Caco-2 (cell line): ENCODE measurements around the gene S100PBP. TPM values are rescaled to one million over a fixed set of nuclear protein-coding genes. Genes with fewer than 3 reads are reported as not detected.
"Not testable (repeated sequence)": the region's sequence is repeated elsewhere in the genome, so short reads cannot be mapped to it uniquely, and the experiment has no call there.

Experiments
- BruUV-seq: library from RNA; stranded (reverse); fragments of 400-500 nt; replicated peaks from 2 replicates; lab custom pipeline; 2021; lab: Mats Ljungman, UMichigan
- CTCF ChIA-PET: fragments of 300-600 bp; sonication (Branson Sonifier 250); formaldehyde crosslinking; loops from one replicate; lab custom pipeline; 2022; ENCODE audit warnings: antibody characterized with exemption; lab: Charles Lee
- POLR2A ChIA-PET: fragments of 300-600 bp; sonication (Branson Sonifier 250); formaldehyde crosslinking; loops from one replicate; lab custom pipeline; 2022; ENCODE audit warnings: antibody characterized with exemption; lab: Charles Lee
- DNase-seq, 2 experiments: peaks; one replicate each; pipeline versions ENCODE4 v3.0.0 to v3.0.0-alpha.2; 2020 to 2022
- H3K27me3 ChIP-seq: replicated peaks from 2 replicates; pipeline ENCODE4 v1.6.0; 2011; ENCODE audit warnings: low read length; ENCODE audit not compliant: control insufficient read depth, insufficient read depth
- H3K36me3 ChIP-seq: 2 replicates; pipeline ENCODE4 v1.5.1; 2011; ENCODE audit warnings: low read length; ENCODE audit not compliant: control insufficient read depth, insufficient read depth
- H3K4me1 ChIP-seq: fragments of 250-450 bp; sonication (Bioruptor Pico); 2 replicates; pipeline ENCODE4 v1.5.1; 2020; ENCODE audit warnings: mild to moderate bottlenecking
- H3K4me3 ChIP-seq: 2 replicates; pipeline ENCODE4 v1.5.1; 2011; ENCODE audit warnings: low read depth, mild to moderate bottlenecking, control low read depth, low read length
- H3K9me3 ChIP-seq: fragments of 250-450 bp; sonication (Bioruptor Pico); 2 replicates; pipeline ENCODE4 v1.5.1; 2020; ENCODE audit warnings: mild to moderate bottlenecking, moderate library complexity
- H3K27ac Mint-ChIP-seq: one replicate; pipeline ENCODE4 v1.8.0; 2022; ENCODE audit warnings: mixed read lengths; ENCODE audit not compliant: unreplicated experiment
- H3K27me3 Mint-ChIP-seq: one replicate; pipeline ENCODE4 v1.8.0; 2022; ENCODE audit warnings: mixed read lengths; ENCODE audit not compliant: insufficient read depth, unreplicated experiment
- H3K36me3 Mint-ChIP-seq: one replicate; pipeline ENCODE4 v1.8.0; 2022; ENCODE audit warnings: mild to moderate bottlenecking, mixed read lengths; ENCODE audit not compliant: insufficient read depth, unreplicated experiment
- H3K4me1 Mint-ChIP-seq: one replicate; pipeline ENCODE4 v1.8.0; 2022; ENCODE audit warnings: low read depth, mixed read lengths; ENCODE audit not compliant: unreplicated experiment
- H3K4me3 Mint-ChIP-seq: one replicate; pipeline ENCODE4 v1.8.0; 2022; ENCODE audit warnings: mild to moderate bottlenecking, moderate library complexity, mixed read lengths; ENCODE audit not compliant: unreplicated experiment
- H3K9me3 Mint-ChIP-seq: one replicate; pipeline ENCODE4 v1.8.0; 2022; ENCODE audit warnings: mixed read lengths; ENCODE audit not compliant: unreplicated experiment
- CTCF ChIP-seq, 2 experiments: fragments of 200-600 bp in 1 of 2; IDR thresholded peaks; 1 replicate in 1 of 2; 2 replicates in 1 of 2; pipeline versions ENCODE4 v1.5.1 to v1.8.0; 2011 to 2022; ENCODE audit warnings: antibody characterized with exemption in 1 of 2, control low read depth in 1 of 2, inconsistent platforms in 1 of 2, low read depth in 1 of 2, low read length in 1 of 2, mild to moderate bottlenecking in 1 of 2, moderate library complexity in 1 of 2; ENCODE audit not compliant: insufficient read depth in 1 of 2, severe bottlenecking in 1 of 2, unreplicated experiment in 1 of 2
- intact Hi-C: fragments of 100-400 bp; cut with micrococcal nuclease; formaldehyde crosslinking; loops from one replicate; pipeline ENCODE4 v1.10.0; 2022; ENCODE audit not compliant: unreplicated experiment
- total RNA-seq: library from RNA; stranded (reverse); gene quantifications from 2 replicates; pipeline ENCODE4 v1.2.3, GENCODE V29; 2022

S100PBP gene
- total RNA-seq, 1 experiment from 2014 or later: 23.8 TPM

- CTCF ChIA-PET: no interaction called here
- no peak for TF ChIP-seq CTCF (IDR thresholded peaks at IDR 0.05; ENCODE audit: insufficient read depth in 1 of 2, low read depth in 1 of 2, low read length in 1 of 2, severe bottlenecking in 1 of 2, unreplicated experiment in 1 of 2)
- H3K4me3 ChIP-seq: no peak overlapping the region
- POLR2A ChIA-PET: no interaction called here
- H3K27me3 ChIP-seq: no peaks in the 10 kb centered on the region
- BruUV-seq: no TSS peak
- intact Hi-C loops: no loop called here
- Mint-ChIP-seq H3K27me3 (no peaks in the 10 kb centered on the region), H3K36me3 (peaks cover 83% of the 10 kb centered on the region), H3K27ac (peak overlapping the region; percentile 55), H3K4me3 (no peak overlapping the region), H3K4me1 (peaks cover 6% of the 10 kb centered on the region), H3K9me3 (no peaks in the 10 kb centered on the region)
- H3K4me1 ChIP-seq: no peaks in the 10 kb centered on the region
- DNase-seq: no peak
- H3K36me3 ChIP-seq: no peaks in the 10 kb centered on the region
- H3K9me3 ChIP-seq: no peaks in the 10 kb centered on the region
These were observed 18.6 kb upstream of the S100PBP start for GRCh38 chr1:32798679-32799416.

GRCh38 chr1:32801096-32801715 is 16.2 kb upstream of the S100PBP start:
- POLR2A ChIA-PET: no interaction called here
- H3K36me3 ChIP-seq: no peaks in the 10 kb centered on the region
- no peak for TF ChIP-seq CTCF (IDR thresholded peaks at IDR 0.05; ENCODE audit: insufficient read depth in 1 of 2, low read depth in 1 of 2, low read length in 1 of 2, severe bottlenecking in 1 of 2, unreplicated experiment in 1 of 2)
- CTCF ChIA-PET: no interaction called here
- intact Hi-C loops: no loop called here
- no peaks in the 10 kb centered on the region for H3K9me3 ChIP-seq
- H3K4me1 ChIP-seq: no peaks in the 10 kb centered on the region
- H3K4me3 ChIP-seq: no peak overlapping the region
- peaks cover 86% of the 10 kb centered on the region for H3K36me3 Mint-ChIP-seq
- H3K9me3 Mint-ChIP-seq: no peaks in the 10 kb centered on the region
- peaks cover 6% of the 10 kb centered on the region for H3K4me1 Mint-ChIP-seq
- no peaks in the 10 kb centered on the region for H3K27me3 ChIP-seq
- no TSS peak for BruUV-seq
- no peak overlapping the region for H3K4me3 Mint-ChIP-seq
- H3K27ac Mint-ChIP-seq: no peak overlapping the region
- no peaks in the 10 kb centered on the region for H3K27me3 Mint-ChIP-seq
- no peak for DNase-seq

- H3K4me1 ChIP-seq, H3K9me3 ChIP-seq, H3K4me3 Mint-ChIP-seq, H3K27me3 Mint-ChIP-seq, CTCF ChIA-PET, H3K27ac Mint-ChIP-seq, DNase-seq, H3K4me1 Mint-ChIP-seq, H3K36me3 ChIP-seq, H3K27me3 ChIP-seq, intact Hi-C loops, BruUV-seq, H3K4me3 ChIP-seq, POLR2A ChIA-PET, H3K9me3 Mint-ChIP-seq: not testable (repeated sequence)
- H3K36me3 Mint-ChIP-seq: peaks cover 91% of the 10 kb centered on the region
These were observed 13.0 kb upstream of the S100PBP start for GRCh38 chr1:32804460-32804859.
